GM18858 (cell line): Measurements from ENCODE around the gene TNFRSF21.
"Not testable (repeated sequence)": the region's sequence is repeated elsewhere in the genome, so short reads cannot be mapped to it uniquely, and the experiment has no call there.

Source experiments
- ATAC-seq: cut with Tn5 transposase; IDR thresholded peaks from one replicate; pipeline ENCODE4 v1.9.1; 2021; ENCODE audit not compliant: unreplicated experiment

The TNFRSF21 gene

DNA sequence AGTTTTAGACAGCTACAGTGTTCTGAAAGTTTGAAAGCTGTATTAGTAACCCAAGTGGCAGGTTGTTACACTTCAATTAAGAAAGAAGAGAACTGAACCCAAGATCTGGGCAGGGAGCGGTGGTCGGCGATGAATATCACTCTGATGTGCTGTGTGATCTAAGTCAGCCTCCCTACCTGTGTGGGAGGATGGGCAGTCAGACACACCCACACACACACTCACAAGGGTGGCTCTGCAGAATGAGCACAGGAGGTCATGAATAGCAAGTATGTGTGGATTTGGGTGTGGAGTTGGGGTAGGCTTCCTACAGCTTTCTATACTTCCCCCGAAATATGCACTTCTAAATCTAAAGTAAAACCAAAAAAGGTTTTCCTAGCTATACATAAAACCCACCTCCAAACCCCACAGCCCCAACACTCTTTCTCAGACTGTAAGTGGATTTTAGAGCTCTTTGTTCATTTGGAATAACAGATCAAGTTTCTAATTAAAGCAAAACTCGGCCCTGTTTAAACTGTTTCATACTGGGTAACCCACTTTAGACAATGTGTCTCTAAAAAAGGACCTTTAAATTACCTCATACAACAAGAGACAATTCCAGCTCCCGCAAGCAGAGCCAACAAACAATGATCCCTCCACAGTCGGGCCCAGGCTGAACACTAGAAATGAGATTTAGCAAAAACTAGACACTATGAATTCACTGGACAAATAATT lies 19.4 kb downstream of the TNFRSF21 start:
- no peak for ATAC-seq

DNA sequence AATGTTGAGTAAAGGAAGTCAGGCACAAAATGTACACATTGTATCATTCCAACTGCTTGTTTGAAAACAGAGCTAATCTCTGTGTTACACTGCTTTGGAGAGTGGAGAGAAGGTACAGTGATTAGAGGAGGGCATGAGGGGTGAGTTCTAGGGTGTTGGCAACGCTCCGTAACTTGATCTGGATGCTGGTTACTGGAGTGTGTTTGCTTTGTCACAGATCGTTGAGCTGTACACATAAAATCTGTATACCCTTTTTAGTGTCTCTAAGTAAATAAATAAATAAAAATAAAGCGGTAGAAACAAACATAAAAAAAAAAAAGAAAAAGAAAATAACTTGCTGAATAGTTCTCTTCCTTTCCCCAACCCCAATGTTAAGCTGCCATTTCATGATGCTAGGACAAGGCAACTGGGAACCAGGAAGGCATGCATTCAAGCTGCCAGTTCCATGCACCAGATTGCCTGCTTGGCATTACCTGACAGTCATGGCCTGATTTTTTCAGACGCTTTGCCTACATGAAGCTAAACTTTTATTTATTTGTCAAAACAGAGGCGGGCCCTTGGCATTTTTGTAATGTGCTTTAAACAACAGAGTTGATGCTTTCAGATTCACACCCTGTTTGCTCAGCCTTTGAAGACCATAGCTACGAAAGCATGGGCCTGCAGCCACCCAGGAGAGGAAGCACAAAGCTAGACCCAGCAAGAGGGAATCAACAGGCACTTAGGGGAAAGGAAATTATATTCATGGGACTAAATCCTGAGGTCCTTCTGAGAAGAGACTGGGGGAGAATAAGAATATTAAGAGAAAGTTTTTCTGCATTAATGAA lies 21.2 kb downstream of the TNFRSF21 start:
- ATAC-seq, result no peak

DNA sequence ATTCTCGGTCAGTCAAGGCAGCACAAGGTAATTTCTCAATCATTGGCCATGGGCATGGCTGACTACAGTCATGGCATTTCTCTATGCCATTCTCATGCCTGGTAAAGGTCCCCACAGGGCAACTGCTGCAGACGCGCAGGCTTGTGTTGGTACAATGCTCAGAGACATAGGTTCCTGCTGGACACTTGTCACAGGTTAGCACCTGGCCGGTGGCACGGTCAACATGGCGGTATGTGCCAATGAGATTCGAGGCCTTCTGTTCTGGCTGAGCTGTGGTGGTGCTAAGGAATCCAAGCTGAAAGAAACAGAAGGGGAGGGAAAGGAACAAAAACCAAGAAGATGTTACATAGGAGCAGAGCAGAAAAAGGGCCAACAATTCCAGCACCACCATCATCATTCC lies 23.4 kb downstream of the TNFRSF21 start:
- no peak for ATAC-seq

DNA sequence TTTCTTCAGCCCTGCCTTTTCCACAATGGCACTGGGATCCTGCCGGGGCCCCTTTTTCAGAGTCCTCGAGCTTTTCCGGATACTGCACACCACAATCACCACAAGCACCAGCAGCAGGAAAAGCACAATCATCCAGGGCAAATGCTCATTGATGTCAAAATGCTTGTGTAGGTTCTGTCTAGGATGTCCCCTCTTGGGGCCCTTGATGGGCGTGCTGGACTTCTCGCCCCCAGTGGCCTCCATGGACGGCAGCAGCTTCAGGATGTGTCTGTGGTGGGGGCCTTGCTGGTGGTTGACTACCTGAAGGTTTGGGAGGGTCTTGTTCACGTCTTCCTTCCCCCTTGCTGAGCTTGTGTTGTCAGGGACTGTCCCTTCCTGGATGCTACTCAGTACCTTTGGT lies 25.7 kb downstream of the TNFRSF21 start:
- no peak for ATAC-seq

DNA sequence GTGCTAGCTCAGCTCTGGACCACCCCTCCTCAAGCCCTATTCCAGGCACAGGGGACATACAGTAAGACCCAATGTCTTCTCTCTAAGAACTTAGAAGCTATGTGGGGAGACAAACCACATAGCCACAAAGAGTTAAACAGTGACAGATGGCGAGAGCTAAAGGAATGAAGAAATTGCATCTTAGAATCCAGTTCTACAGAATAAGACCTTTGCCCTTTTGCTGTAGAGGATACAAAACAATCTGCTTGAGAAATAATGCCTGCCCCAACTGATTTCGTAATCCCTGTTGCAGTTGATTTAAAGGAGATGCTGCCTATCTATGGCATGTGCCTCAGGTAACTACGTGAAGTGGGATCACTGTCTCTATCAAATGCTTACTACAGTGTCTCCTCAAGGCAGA lies 31.2 kb downstream of the TNFRSF21 start:
- ATAC-seq, result no peak

DNA sequence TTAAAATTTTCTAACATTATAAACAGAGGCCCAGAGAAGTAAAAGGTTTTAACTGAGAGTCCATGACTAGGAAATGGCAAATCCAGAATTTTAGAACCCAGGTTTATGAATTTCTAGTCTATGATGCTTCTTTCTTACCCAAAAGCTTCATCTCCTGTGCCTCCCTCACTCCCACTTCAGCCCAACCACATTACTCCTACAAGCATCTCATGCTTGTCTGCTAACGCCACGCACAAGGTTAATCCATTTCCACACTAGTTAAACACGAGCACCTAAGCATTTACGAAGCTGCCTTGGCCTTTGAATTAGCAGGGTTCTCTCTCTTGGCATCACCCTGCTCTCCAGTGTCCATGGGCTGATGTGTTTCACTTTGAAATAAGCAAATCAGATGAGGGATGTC lies 32.0 kb downstream of the TNFRSF21 start:
- ATAC-seq, result no peak

DNA sequence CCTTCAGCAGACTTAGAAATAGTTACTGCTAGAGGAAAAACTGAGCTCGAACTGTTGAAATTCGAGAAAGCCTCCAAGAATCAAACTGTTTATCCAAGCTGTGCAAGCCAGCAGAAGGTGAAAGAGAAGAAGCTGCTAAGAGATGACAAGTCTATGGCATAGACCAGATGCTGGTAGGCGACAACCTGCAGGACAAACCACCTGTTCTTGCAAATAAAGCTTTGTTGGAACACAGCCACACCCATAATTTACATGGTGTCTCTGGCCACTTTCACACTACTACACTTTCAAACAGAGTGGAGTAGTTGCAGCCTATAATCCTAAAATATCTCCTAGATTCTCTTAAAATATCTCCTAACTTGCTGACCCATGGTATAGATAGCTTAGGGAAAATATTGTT lies 33.3 kb downstream of the TNFRSF21 start:
- no peak for ATAC-seq

DNA sequence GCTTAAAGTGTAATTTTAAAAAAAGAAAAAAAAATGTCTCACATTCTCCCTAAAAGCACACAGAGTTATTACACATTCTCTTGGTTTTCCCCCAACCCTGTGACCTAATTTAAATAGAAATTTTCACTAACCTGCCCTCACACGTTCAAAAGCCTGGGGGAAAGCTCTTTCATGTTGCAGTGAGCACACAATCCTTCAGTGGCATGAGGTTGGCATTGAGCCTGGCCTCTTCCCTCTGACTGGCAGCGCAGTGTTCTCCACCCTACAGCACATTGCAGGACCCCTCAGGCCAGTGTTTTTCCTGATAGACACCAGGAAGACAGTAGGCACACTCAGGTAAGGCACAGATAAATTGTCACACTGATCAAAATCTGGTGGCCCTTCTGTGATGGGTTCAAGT lies 34.1 kb downstream of the TNFRSF21 start:
- no peak for ATAC-seq

DNA sequence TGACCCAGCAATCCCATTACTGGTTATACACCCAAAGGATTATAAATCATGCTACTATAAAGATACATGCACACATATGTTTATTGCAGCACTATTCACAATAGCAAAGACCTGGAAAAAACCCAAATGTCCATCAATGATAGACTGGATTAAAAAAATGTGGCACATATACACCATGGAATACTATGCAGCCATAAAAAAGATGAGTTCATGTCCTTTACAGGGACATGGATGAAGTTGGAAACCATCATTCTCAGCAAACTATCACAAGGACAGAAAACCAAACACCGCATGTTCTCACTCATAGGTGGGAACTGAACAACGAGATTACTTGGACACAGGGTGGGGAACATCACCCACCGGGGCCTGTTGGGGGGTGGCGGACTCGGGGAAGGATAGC lies 34.6 kb downstream of the TNFRSF21 start:
- not testable (repeated sequence) for ATAC-seq

DNA sequence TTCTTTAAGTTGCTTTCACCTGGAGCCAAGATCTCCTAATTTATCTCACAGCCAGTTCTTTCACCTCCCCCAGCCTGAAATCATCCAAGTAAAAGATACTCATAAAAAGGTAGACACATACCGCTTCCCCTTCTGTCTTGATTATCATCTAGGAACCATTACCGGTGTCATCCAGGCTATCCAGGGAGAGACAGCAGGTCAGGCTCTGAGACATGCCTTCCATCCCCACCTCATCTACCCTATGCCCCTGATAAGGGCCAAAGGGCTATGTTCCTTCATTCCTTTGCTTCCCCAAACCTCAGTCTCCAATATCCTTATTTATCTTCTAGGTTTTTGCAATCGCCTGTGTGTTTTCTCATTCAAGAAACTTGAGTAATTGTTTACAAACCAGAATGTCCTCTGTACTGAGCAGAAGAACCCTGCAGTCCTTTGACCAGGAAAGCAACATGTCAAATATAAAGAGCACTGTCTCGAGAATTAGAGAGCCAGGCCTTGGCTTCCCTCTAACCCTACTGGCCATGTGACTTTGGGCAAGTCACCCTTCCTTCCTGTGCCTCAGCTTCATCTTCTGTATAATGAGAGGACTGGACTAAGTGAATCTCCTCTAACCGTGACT lies 41.0 kb downstream of the TNFRSF21 start:
- no peak for ATAC-seq

DNA sequence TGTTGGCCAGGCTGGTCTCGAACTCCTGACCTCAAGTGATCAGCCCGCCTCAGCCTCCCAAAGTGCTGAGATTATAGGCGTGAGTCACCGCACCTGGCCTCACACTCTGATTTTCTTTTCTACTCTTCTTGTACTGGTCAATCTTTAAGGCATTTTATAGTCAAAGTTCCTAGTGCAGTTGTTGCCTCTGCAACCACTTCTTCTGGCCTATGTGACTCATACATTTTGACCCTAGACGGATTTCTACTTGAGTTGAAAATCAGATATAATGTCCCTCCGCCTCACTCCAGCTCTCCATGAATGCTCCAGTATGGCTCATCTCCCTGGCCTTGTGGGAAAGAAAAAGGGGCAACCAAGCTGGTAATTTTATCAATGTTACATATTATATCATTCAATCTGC lies 42.4 kb downstream of the TNFRSF21 start:
- no peak for ATAC-seq

DNA sequence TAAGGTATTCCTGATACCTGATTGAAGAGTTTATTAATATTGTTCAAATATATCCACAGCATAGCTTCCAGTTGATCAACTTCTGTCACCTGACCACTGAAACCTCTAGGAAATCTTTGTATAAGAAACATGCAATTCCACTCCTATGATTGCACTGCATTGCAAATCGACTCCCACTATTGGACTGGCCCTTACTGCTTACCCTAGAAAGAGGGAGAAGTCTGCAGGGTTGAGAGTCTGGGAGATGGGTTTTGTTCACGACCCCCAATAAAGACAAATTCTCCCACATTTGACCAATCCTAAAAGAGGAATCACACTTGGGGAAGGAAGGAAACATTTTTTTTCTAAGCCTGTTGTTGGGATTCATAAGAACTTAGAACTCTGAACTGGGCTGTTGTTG lies 43.7 kb downstream of the TNFRSF21 start:
- no peak for ATAC-seq

DNA sequence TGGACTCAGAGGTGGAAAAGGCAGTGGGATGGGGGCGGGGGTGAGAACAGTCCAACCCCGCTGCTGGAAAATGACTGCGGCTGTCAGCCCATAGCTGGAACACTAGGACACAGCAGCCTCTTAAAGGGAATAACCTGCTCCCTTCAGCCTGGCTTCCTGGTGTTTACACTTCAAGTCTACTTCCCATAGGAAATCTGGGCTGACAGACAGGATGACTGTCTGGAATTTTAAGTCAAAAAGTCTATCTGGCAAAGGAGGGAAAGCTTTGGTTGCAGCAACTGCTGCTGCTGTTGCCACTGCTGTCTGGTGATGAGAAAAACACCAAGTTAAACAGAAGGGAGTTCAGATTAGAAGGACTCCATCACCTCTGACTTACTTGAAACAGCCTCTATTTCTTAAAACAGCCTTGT lies 44.9 kb downstream of the TNFRSF21 start:
- no peak for ATAC-seq

DNA sequence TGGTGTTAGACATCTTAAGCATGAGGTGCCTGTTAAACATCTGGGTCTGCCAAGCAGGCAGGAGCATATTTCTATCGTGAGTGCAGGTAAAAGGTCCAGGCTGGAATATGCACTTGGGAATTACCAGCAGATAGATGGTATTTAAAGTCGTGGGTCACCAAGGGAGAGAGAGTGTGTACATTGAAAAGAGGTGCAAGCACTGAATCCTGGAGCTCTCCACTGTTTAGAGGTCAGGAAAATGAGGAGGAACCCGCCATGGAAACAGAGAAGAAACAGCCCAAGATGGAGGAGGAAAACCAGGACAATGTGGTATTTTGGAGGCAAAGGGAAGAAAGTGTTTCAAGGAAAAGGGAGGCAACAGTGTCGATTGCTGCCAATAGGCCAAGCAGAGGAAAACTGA lies 46.4 kb downstream of the TNFRSF21 start:
- ATAC-seq, result no peak

DNA sequence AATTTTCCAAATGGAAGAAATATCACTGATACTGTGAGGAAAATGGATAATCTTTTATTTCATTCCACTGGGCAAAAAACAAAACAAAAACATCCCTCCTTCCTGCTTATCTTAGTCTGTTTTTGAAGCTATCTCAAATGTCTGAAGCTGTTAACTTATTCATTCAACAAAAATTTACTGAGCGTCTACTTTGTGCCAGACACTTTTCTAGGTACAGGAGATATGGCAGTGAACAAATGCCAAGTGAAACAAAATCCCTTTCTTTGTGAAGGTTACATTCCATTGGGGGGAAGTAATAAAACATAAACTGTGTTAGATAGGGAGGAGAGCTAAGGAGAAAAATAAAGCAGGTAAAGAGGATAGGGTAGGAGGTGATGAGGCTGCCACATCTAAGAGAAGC lies 47.5 kb downstream of the TNFRSF21 start:
- ATAC-seq, result no peak

DNA sequence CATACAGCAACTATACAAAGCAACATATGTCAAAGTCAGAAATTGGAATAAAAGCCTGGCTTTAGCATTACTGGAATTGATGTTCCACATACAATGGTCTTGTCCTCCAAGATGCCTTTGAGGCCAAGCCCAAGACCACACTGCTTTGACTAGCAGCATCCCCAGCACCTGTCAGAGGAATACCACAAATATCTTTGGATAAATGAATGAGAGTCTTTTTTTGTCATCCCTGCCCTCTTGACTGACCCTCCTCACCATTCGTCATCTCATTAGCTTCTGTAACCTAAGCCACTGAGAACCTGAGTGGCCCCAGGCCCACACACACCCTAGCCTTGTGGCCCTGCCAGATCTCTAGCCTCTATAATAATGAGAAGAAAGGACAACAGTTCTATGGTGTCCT lies 48.5 kb downstream of the TNFRSF21 start:
- ATAC-seq, result no peak

DNA sequence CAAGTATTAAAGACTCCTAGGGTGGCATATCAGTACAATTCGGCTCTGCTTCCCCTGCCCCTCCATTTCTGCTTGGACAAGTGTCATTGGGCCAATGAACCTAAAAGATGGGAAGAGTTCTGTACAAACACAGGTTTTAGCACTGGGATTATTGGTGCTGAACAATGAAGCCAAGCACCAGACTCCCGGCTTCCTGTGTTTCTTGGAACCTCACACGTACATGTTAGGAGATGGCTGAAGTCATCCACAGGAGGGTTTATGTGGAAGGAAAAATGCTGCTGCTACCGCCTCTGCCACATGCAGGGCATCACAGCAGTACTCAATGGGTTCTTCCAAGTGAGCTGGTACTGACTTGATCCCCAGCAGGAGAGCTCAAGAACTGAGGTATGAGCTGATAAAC lies 49.7 kb downstream of the TNFRSF21 start:
- no peak for ATAC-seq

DNA sequence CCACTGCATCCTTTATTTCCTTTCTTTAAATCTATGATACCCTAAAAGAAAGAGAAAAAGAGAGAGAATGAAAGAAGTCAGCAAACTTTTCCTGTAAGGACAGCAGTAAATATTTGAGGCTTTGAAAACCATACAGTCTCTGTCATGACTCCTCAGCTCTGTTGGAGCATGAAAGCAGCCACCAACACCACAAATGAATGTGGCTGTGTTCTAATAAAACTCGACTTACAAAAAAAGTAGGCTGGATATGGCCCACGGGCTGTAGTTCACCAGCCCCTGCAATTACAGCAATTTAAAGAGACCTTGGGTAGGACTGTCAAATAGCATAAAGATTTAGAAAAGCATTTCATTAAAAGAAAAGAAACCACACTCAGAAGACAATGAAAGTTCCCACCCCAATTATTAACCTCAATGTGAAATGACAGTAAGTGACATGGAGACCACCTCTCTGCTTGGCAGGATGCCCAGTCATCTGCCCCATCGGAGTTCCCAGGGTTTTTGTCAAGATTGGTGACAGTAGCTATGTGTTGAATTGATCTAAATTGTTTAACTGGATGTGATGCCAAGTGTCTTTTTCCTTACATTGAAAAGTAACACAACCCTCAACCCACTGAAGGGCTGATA lies 50.9 kb downstream of the TNFRSF21 start:
- ATAC-seq, result no peak

DNA sequence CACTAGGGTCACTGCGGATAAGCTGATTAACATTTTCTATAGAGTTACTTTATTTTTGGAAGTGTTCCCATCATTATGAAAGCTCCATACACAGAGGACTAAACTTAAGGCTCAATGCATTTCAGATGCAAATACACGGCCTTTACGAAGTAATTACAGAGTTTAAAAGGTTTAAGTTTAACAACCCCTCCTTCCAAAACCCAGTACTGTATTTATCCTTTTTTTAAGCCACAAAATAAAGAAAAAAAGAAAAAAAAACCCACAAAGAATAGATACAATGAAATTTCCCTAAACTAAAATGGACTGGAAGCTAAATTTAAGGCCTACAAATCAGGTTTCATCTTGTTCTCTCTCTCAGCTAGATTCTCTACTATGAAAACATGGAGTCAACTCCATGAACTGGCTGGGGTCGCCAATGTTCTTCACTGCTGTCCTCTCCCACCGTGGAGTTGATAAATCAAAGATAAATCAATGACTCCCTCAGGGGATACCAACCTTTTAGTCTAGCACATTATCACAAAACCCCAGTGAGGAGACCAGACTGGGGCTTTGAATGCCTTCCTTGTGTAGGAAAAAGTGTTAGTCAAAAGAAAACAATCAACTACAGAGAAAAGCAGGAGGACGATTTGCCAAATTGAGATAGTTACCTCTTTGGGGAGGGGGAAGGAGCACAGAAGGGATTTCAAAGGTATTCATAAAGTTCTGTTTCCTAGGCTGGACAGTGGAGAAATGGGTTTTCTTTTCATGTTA lies 52.5 kb downstream of the TNFRSF21 start:
- ATAC-seq, result no peak

DNA sequence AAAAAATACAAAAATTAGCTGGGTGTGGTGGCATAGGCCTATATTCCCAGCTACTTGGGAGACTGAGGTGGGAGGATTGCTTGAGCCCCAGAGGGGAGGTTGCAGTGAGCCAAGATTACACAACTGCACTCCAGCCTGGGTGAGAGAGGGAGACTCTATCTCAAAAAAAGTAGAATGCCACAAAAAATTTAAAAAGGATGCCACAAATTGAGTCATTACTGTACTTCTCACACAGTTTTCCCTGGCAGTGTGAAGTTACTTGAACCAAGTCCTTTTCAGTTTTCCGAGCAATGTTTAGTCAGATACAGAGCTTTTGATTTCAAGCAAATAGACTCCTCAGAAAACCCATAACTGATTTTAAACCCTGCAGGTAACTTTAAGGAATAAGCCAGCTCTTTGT lies 53.3 kb downstream of the TNFRSF21 start:
- ATAC-seq, result no peak

DNA sequence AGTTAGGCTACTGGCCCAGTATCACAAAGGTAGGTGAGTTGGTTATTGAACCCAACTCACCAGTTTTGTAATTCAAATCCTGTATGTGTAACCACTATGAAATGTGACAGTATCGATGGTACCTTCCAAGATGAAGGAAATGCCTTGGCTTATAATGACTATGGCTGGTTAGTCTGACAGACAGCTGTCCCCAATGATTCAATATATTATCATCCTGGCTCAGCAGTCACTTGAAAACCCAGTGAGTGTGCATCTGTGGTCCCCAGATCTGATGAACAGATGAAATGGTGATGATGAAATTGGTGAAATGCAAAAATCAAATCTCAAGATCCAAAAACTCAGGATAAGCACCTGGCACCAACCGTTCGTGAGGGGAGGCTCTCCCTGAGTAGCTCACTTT lies 54.8 kb downstream of the TNFRSF21 start:
- ATAC-seq, result no peak
